HG03095 (cell line): ENCODE data around the gene SERTM1.

ENCODE experiments used
- ATAC-seq: cut with Tn5 transposase; IDR thresholded peaks from one replicate; pipeline ENCODE4 v1.9.1; 2021; ENCODE audit warnings: moderate library complexity; ENCODE audit not compliant: unreplicated experiment

SERTM1 gene

DNA sequence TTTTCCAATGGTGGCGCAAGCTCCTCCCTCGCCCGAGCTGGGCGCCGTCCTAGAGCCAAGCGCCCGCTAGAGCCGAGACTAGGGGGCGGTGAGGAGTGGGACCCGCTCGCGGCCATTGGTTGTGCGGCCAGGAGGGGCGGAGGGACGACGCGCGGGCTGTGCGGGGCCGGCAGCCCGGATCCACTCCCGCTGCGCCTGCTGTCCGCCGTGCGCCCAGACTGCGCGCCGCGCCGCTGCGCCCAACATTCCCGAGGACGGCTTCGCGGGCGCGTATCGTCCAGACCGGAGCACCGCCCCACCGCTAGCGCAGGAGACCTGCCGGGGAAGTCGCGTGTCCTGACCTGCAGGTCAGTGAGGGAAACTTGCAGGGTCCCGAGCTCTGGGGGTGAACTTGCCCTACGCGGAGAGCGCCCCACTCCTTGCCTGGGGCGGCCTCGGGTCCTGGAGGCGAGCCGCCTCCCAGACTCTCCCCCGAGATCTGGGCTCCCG, at the start of gene SERTM1:
TSS of gene SERTM1 (plus strand) at position 183 of the 489 bp plus-strand sequence. CDS start 21,059 bp downstream, outside the sequence.
- ATAC-seq = no peak

DNA sequence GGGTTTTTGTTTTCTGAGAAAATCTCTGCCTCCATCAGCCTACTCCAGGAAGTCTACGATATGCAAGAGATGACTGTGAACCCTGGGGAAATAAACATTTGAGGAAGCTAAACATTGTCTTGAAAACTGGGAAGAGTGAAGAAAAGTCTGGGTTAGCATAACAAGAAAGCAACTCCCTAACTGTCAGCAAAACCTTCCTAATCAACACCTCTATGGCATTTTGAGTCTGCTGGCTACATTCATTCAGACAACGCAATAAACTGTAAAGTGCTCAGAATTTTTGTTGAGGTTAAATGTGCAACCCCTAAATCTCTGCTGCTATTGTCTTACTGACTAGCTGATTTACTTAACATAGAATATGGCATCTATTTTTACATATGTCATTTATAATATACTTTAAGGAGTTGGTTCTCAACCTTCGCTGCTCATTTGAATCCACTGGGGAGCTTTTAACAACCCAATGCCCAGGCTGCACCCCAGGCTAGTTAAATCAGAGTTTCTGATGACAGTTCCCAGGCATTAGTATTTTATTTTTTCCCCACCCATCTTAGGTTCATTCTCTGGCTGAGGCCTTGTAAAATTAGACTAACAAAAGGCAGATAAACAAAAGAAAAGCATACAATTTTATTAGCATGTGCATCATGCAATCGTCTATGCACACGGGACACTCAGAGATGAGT, 45.3 kb upstream of the SERTM1 start:
- ATAC-seq = no peak

DNA sequence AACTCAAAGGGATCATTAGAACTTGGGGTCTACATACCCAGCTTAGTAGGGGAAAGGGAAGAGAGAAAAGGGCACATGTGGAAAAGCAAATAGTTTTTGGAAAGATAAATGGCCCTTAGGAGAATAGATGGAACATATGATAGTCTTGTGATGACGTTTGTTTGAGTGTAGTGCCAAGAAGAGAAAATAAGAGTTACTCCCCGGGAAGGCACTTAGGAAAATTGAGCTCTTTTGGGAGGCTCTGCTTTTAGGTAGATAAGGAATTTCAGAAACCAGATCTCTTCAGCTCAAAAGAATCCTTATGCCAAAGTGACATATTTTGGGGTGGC, 44.8 kb upstream of the SERTM1 start:
- ATAC-seq = no peak

DNA sequence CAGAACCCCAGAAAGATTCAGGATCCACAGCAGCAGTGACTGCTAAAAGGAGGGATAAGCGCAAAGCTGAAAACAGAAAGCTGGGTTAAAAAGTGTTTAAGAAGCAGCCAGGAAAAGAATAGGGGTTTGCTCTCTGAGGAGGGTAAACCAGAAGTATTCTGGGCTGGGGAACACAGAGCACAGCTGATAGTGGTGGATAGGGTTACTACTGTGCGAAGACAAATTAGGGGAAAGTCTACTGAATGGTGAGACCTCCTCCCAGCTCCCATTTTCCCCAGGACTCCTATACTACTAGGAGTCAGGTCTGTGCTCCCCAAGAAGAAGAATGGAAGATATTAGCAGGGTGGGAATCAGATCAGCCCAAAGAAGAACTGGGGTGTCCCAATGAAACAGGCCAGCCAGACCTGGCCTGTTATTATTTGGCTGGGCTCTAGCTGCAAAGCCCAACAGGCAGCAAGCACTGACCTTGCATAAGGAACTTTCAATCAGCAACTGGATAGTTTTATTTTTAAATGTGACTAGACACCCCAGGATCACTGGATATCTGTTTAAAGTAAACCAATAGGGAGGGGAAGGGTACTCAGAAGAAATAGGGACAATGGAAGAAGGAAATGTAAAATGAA, 43.5 kb upstream of the SERTM1 start:
- ATAC-seq = no peak

DNA sequence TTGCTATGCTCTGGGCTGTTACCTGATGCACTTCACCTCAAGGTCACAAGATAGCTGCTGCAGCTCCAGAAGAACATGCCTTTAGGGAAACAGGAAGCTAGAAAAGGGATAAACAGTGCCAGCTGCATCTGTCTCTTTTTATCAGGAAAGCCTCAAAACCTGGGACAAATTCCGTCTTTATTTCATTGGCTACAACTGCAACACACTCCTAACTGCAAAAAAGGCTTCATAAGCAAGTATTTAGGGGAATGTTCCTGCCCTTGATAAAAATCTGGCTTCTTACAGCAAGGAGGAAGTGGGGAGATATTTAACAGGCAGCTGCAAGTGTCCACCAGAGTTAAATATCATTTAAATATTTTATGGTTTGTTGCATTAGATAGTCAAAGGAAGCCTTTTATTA, 34.2 kb upstream of the SERTM1 start:
- no peak for ATAC-seq

DNA sequence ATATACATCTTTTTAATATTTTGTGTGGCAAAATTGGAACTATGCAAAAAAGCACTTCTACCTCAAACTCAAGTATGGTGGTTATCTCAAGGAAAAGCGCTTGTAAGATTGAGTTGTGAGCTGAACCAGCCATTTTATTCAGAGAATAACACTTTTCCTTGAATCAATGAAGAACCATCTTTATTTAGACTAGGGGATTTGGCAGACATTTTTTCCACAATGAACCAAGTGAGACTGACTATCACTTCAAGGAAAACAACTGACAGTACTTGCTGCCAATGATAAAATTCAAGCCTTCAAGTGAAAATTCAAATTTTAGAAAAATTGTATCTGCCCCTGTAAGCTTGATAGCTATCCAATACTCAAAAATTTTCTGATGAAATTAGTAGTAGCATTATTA, 23.2 kb upstream of the SERTM1 start:
- ATAC-seq = no peak

DNA sequence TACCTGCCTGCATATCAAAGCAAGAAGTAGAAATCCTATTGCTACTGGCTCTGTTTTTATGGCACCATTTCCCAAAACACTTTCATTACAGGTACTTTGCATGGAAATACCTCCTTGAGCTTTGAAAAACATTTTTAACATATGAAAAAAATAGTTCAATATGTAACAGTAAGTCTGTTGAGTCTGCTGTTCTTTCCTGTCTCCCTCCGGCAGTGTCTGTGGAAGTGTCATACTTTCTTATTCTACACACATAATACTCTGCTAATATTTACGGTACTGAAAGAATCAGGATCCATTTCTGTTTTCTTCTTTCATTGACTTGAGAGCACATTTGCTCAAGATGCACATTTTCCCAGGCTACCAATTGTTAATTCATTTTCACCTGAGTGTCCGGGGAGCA, 8.2 kb upstream of the SERTM1 start:
- ATAC-seq = no peak

DNA sequence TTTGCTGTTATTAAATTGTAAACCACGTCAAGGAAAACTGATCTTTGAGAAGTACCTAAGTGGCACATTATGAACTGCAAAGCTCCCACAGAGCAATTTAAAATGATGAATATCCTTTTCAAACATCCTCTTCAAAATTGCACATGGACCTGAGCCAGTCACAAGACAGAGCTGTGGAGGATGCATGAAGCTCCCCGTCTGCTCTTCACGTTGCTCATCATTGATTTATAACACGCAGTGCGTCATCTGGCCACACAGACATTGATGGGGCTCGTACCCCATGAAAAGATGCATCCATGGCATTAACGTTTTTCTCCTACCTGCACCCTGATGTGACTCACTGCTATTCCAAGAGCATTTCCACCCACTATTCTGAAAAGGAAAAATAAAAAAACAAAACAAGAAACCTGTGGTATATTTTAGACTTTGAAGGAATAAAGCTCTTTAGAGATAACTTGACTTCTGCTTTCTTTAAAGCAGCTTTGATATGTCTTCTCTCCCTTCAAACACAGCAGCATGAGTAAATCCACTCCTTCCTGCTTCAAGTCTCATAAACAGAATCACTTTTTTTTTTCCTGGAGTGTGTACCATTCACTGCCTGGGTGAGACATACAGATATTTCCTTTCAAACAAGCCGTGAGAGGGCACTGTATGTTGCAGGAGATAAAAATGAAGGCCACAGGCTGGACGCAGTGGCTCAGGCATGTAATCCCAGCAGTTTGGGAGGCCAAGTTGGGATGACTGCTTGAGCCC, 7.2 kb upstream of the SERTM1 start:
- ATAC-seq = no peak

DNA sequence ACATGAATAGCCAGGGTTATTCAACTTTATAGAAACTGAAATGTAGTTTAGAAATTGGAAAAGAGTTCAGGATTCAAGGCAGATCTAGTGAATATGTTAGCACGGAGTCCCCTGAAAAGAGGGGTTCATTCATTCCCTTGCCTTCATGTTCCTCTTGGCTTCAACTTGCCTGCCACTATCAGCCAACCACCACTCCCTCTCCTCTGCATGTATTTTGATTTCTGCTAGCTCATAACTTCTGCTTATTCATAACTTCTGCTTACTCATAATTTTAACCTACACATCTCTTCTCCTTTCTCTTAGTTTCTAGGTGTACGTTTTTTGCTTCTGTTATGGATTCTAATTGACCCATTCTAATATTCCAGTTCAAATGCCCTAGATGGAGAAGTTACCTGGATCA, 5.5 kb upstream of the SERTM1 start:
- no peak for ATAC-seq

DNA sequence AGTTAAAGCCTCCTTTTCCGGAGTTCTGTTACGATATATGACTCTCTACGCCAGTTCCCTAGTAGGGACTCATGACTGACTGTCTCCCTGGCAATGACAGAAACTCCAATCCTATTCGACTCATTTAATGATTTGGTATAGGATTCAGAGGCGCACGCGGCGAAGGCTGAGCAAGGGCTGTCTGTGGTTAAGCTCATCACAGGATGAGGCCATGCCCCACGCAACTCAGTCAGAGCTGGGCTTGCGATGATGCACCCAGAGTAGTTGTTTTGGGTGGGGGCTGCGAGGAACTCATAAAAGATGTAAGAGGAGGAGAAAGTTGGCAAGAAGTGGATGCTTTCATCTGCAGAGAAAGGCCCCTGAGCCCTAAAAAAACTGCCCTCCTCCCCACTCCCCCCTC, 468 bp upstream of the SERTM1 start:
- ATAC-seq = no peak

DNA sequence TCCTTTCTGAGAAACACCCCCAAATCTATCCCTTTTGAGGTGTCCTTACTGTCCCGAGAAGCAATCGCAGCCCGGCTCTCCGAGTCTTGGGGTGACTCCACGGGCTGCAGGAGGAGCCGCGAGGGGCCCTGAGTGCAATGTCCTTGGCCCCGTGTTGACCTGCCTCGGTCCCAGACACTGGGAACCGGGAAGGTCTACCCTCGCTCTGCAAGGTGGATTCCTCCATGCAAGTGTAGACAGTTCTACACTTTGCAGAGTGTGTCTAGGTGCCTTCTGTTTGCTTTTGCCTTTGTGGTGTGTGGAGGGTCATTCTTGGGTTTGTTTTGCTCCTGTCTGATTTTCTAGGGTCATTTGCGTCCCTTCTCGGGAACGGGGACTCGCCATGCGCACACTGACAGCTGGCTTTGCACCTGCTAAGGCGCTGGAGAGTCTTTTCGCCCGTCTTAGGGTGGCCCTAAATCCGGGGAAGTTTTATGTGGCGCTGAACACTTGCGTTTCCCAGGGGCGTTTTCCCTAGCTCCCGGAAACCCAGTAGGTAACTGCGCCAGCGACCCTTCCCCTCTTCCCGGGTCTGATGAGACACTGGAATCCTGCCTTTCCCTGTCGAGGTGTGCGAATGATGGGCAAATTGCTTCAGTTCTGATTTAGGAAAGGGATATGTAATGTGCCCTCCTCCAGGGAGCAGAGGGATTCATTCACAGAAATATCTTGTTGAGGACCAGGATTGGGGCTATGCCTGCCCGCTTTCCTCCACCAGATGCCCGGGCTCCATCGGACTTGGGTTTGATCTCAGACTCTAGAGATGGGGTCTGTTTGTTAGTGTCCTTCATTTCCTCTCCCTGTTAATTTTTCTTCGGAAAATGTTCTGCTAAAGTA, 755 bp downstream of the SERTM1 start:
- ATAC-seq = no peak

DNA sequence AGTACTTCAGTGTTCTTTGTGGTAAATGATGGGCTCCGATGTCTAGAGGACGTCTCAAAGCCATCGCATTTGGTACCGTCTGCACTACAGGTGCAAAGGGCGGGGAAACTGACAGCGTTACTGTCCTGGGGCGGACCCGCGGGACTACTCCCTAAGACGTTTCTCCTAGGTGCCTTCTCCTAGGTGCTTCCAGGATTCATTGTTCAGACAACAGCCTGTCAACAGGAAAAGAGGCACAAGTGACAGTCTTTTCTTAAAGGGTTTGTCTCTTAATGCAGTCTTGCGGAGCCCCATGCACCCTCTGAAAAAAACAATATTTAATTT, 1.4 kb downstream of the SERTM1 start:
- no peak for ATAC-seq

DNA sequence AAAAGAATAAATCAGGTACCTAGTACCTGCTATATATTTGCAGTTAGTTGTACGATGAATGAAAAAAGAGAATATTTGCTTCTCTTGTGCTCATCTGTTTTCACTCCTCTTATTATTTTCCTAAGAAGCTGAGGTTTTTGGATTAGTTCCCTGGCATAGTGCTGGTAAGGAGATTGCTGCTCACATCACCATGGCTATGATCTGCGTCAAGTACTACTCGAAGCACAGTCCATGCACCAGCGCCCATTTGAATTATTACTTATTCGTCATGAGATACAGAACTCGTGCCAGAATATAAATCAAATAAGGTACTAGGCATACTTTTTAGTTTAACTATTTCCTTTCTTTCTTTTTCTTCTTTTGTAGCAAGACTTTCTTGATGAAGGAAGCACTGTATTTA, 7.1 kb downstream of the SERTM1 start:
- ATAC-seq = no peak

DNA sequence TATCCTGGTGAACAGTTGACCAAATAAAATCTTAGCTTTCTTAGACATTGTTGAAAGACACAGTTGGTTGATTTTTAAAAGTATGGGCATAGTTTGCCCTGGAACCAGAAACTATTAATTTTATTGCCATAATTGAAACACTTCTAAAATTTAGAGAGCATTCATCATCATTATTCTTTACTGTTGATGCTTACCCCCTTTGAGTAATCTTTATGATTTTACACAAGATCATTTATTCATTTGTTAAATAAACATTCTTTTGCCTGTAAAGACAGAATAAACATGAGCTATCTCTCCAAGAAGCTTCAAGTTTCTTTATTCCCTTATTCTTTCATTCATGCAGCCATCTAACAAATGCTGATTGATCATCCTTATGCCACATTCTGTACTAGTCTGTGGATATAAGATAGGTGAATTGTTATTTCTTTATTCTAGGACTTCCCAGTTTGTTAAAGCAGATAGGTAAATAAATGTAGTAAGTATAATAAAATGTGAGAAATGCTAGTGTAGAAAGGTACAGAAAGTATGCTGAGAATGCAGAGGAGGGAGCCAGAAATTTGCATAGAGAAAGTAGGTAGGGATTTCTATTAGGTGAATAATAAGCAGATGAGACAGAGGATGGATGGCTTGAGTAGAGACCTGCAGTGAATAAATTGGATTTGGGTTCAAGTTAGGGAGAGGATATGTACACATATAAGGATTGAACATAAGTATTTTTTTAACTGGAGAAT, 8.2 kb downstream of the SERTM1 start:
- no peak for ATAC-seq

DNA sequence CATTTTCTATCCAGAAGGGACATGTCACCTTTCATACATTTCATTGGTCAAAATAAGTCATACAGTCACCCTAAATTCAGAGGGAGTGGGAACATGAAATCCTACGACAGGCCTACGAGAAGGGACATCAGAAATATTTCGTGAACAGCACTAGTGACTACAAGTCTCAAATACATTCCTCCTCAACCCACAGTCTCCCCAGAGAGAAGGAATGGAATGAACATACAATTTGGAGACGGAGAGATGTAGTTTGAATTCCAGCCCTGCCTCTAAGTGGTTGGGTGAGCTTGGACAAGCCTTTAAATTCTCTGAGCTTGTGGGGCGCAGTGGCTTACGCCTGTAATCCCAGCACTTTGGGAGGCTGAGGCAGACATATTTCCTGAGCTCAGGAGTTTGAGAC, 9.9 kb downstream of the SERTM1 start:
- no peak for ATAC-seq

DNA sequence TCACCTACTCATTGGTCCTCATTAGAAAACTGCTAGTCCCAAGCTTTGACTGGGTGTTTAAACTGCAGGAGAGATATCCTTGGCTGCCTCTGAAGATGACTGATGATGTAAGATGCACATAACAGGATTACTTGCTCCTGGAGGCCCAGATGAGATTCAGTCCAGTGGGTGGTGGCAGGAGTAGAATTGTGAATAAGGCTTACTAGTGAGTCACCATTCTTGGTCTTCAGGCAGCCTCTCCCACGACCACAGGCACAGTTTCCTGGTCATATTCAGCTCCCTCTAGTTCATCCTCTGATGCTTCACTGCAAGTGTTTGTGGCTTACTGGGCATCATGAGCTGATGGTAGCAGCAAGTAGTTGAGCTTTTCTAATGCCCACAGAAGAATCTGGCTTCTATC, 12.1 kb downstream of the SERTM1 start:
- ATAC-seq = no peak

DNA sequence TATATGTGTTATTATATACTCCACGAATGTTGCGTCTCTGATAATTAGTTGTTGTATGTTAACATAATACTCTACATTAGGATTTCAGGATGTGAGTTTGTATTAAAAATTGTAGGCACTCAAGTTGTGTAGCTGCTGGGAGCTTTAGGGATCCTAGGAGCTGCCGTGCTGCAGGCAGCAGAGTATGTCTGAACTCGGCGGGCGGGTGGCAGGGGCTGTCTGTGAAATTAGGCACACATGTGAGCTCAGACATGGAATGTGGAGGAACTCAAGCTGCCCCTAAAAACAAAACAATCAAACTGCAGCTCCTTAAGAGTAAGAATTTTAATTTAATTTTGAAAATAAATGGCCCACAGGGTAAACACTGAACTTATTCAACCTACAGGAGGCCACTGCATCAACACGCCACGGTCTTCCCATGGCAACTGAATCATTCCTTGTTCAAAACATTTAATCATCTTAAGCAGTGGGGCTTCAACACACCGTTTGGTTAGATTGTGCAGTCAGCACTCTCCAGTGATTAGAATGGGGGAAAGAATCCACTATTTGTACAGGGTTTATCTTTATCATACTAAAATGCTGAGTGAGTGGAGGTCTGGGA, 22.7 kb downstream of the SERTM1 start:
- no peak for ATAC-seq

DNA sequence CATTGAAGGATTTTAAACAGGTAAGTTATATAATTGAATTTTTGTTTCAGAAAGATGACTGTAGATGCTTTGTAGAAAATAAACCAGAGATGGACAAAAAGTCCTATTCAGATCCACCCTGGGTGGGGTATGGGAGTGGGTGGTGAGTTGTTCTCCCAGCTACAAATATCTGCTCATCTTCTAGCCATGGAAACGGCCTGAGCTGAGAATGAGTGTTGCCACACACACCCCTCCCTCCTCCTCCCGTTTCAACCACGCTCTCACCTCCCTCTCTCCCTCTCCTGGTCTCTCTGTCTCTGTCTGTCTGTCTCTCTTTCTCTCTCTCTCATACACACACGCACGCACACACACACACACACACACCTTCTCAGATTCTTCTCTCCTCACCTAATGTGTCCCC, 26.4 kb downstream of the SERTM1 start:
- no peak for ATAC-seq

DNA sequence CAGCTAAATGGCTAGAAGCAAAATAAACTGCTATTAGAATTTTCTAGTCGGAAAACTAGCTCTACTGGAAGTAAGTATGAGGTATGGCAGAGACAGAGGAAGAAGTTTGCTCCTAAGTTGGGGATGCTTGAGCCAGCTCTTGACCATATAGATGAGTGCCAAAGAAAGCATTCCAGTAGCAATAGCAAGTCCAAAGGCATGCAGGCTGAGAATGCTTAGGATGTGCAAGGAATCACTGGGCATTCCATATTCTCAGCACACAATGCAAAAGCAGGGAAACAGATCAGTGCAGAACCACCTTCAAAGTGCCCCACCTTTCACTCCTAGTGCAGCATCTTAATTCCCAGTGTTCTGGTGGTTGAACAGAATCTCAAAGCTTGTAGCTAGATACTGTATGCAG, 32.9 kb downstream of the SERTM1 start:
- no peak for ATAC-seq

DNA sequence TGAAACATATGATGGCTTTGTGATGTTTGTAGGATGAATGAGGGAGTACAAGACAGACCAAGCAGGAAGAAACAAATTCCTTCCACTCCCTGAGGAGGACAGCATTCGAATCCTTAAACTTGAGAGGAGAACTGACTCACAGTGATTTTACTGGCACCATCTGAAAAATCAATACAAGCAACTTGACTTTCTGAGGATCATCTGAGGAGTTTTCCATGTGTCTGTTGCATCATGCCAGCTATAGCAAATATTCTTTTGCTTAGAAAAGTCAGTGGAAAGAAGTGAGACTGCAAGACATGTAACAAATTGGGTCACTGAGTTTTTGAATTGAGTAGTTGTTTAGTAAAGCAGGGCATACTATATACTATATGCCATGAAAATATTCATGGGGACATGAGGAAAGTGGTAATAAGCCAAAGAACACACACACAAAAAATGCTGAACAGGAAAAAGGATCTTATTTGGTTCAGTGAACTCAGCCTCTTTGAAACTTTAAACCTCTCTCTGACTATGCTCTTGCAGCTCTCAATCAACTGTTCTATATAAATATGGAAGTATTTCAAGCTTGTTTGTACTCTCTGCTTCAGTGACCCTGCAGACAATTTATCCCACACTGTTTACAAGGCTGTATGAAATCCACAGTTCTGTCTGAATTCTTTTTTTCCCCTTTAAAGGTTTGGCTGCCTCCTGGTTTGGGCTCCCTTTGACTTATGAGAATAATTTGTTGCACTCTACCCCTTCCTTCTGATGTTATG, 35.5 kb downstream of the SERTM1 start:
- ATAC-seq = no peak
